Small intestine (tissue), 7 donors: ENCODE results near the gene TSHZ1. TPM values are rescaled to one million over a fixed set of nuclear protein-coding genes. Genes with fewer than 3 reads are reported as not detected.
A peak's percentile ranks its signal among the peaks of the same experiment; 100 is the strongest.

ENCODE experiments used
- DNase-seq, 2 donors: peaks; one replicate each; pipeline versions ENCODE4 v3.0.0 to v3.0.0-alpha.2; 2013
- FAIRE-seq: peaks from 2 replicates; lab custom pipeline; 2012; peaks lifted over from hg19 to GRCh38; lab: Jason Lieb, UNC
- H3K27ac ChIP-seq, 3 donors: one replicate each; pipeline ENCODE4 v1.5.1; 2013; ENCODE audit warnings: low read length in 2 of 3, mild to moderate bottlenecking in 2 of 3, control low read depth in 1 of 3, inconsistent platforms in 1 of 3, low read depth in 1 of 3, moderate library complexity in 1 of 3
- H3K27me3 ChIP-seq, 3 donors: one replicate each; pipeline ENCODE4 v1.6.1; 2013; ENCODE audit warnings: low read length in 3 of 3, inconsistent platforms in 1 of 3; ENCODE audit not compliant: control insufficient read depth in 3 of 3, insufficient read depth in 3 of 3
- H3K36me3 ChIP-seq, 3 donors: one replicate each; pipeline ENCODE4 v1.6.1; 2013; ENCODE audit warnings: low read length in 3 of 3, inconsistent platforms in 1 of 3, low read depth in 1 of 3, mild to moderate bottlenecking in 1 of 3, moderate library complexity in 1 of 3; ENCODE audit not compliant: control insufficient read depth in 3 of 3, insufficient read depth in 2 of 3
- H3K4me1 ChIP-seq, 3 donors: one replicate each; pipeline ENCODE4 v1.6.1; 2013; ENCODE audit warnings: low read length in 2 of 3, inconsistent platforms in 1 of 3, low read depth in 1 of 3, mild to moderate bottlenecking in 1 of 3, moderate library complexity in 1 of 3; ENCODE audit not compliant: control insufficient read depth in 3 of 3, insufficient read depth in 2 of 3
- H3K4me3 ChIP-seq, 3 donors: one replicate each; pipeline ENCODE4 v1.5.1; 2013; ENCODE audit warnings: low read length in 3 of 3, control low read depth in 1 of 3, inconsistent platforms in 1 of 3, low read depth in 1 of 3, mild to moderate bottlenecking in 1 of 3, moderate library complexity in 1 of 3
- H3K9me3 ChIP-seq, 2 donors: one replicate each; pipeline ENCODE4 v1.6.1; 2013; ENCODE audit warnings: low read depth in 1 of 2, low read length in 1 of 2; ENCODE audit not compliant: control insufficient read depth in 2 of 2, insufficient read depth in 1 of 2
- WGBS, 3 donors: extraction: QIAGEN DNeasy Blood & Tissue Kit; methylation state at CpG; one replicate each; pipeline ENCODE4 v1.1.7; 2013; 5-methylcytosine and 5-hydroxymethylcytosine counted together
- polyA plus RNA-seq, 4 donors: library from polyadenylated mRNA; stranded (reverse) in 3 of 4; unstranded in 1 of 4; fragments of 200-250 nt in 3 of 4; fragments of 120-200 nt in 1 of 4; gene quantifications; one replicate each; pipeline versions ENCODE4 v1.2.1 to v1.2.3, GENCODE V29; 2013
- donor health status: healthy with polysubstance abuse.
- donor health status: control.
- donor health status: control.
- donor health status: Bipolar disorder and iron deficiency.
- donor health status: healthy.

Gene TSHZ1
- polyA plus RNA-seq, 4 donors = 7.3 to 41.9 (median 10.3) TPM

- no peaks in the 10 kb centered on the region for H3K4me1 ChIP-seq
- H3K36me3 ChIP-seq = no peaks in the 10 kb centered on the region
- H3K9me3 ChIP-seq = peaks cover 0 to 12% of the 10 kb centered on the region in 2 donors
- 87 to 90% (median 88%) methylated on average over 10 of the region's 10 CpGs for WGBS, 3 donors
- H3K4me3 ChIP-seq = no peak overlapping the region
- H3K27me3 ChIP-seq = peaks cover 0 to 8% (median 0%) of the 10 kb centered on the region in 3 donors
- no peak for DNase-seq
- FAIRE-seq = no peak
- no peak overlapping the region for H3K27ac ChIP-seq
Observed at GRCh38 chr18:75167137-75167536, 43.5 kb upstream of the TSHZ1 start.

- peak in 1 of 2 donors; percentile 12 for DNase-seq
- peak overlapping the region in 1 of 3 donors; percentile 9 for H3K4me3 ChIP-seq
- peaks cover 0 to 3% (median 0%) of the 10 kb centered on the region in 3 donors for H3K4me1 ChIP-seq
- no peaks in the 10 kb centered on the region for H3K36me3 ChIP-seq
- 67 to 75% (median 67%) methylated on average over 33 of the region's 33 CpGs for WGBS, 3 donors
- peaks cover 0 to 12% of the 10 kb centered on the region in 2 donors for H3K9me3 ChIP-seq
- no peak for FAIRE-seq
- H3K27ac ChIP-seq = peak overlapping the region in 1 of 3 donors; percentile 27
- peaks cover 0 to 8% (median 0%) of the 10 kb centered on the region in 3 donors for H3K27me3 ChIP-seq
Observed at GRCh38 chr18:75167759-75168618, 42.6 kb upstream of the TSHZ1 start.

- WGBS, 3 donors = 60 to 70% (median 68%) methylated on average over 7 of the region's 7 CpGs
- Histone ChIP-seq H3K36me3 (no peaks in the 10 kb centered on the region), H3K4me3 (no peak overlapping the region), H3K4me1 (peaks cover 0 to 8% (median 0%) of the 10 kb centered on the region in 3 donors), H3K27ac (no peak overlapping the region), H3K9me3 (peaks cover 0 to 12% of the 10 kb centered on the region in 2 donors), H3K27me3 (peaks cover 0 to 8% (median 0%) of the 10 kb centered on the region in 3 donors)
- DNase-seq = no peak
- FAIRE-seq = no peak
Observed at GRCh38 chr18:75168619-75169018, 42.0 kb upstream of the TSHZ1 start.

- H3K27me3 ChIP-seq = peaks cover 0 to 8% (median 0%) of the 10 kb centered on the region in 3 donors
- WGBS, 3 donors = 69 to 83% (median 72%) methylated on average over 9 of the region's 9 CpGs
- DNase-seq = no peak
- peaks cover 0 to 12% of the 10 kb centered on the region in 2 donors for H3K9me3 ChIP-seq
- peaks cover 0 to 8% (median 0%) of the 10 kb centered on the region in 3 donors for H3K4me1 ChIP-seq
- no peak for FAIRE-seq
- H3K36me3 ChIP-seq = no peaks in the 10 kb centered on the region
- H3K4me3 ChIP-seq = no peak overlapping the region
- H3K27ac ChIP-seq = no peak overlapping the region
Observed at GRCh38 chr18:75169411-75169810, 41.2 kb upstream of the TSHZ1 start.

GRCh38 chr18:75170022-75170789, 40.4 kb upstream of the TSHZ1 start:
- 85 to 95% (median 93%) methylated on average over 34 of the region's 34 CpGs for WGBS, 3 donors
- H3K4me3 ChIP-seq = no peak overlapping the region
- DNase-seq (no peak), FAIRE-seq (no peak)
- peaks cover 0 to 8% (median 0%) of the 10 kb centered on the region in 3 donors for H3K27me3 ChIP-seq
- peak overlapping the region in 1 of 3 donors; percentile 28 for H3K27ac ChIP-seq
- no peaks in the 10 kb centered on the region for H3K36me3 ChIP-seq
- peaks cover 0 to 6% of the 10 kb centered on the region in 2 donors for H3K9me3 ChIP-seq
- peaks cover 0 to 8% (median 0%) of the 10 kb centered on the region in 3 donors for H3K4me1 ChIP-seq

- Histone ChIP-seq H3K27me3 (peaks cover 0 to 8% (median 0%) of the 10 kb centered on the region in 3 donors), H3K27ac (no peak overlapping the region), H3K4me3 (no peak overlapping the region), H3K36me3 (no peaks in the 10 kb centered on the region), H3K9me3 (peaks cover 0 to 3% of the 10 kb centered on the region in 2 donors), H3K4me1 (peaks cover 0 to 8% (median 0%) of the 10 kb centered on the region in 3 donors)
- WGBS, 3 donors = 85 to 91% (median 88%) methylated on average over 11 of the region's 11 CpGs
- no peak for DNase-seq
- FAIRE-seq = no peak
Observed at GRCh38 chr18:75170916-75171315, 39.7 kb upstream of the TSHZ1 start.

- Histone ChIP-seq H3K4me1 (peaks cover 0 to 8% (median 0%) of the 10 kb centered on the region in 3 donors), H3K9me3 (no peaks in the 10 kb centered on the region), H3K4me3 (no peak overlapping the region), H3K36me3 (no peaks in the 10 kb centered on the region), H3K27me3 (peaks cover 0 to 8% (median 0%) of the 10 kb centered on the region in 3 donors), H3K27ac (no peak overlapping the region)
- DNase-seq (no peak), FAIRE-seq (no peak)
- 80 to 85% (median 85%) methylated on average over 17 of the region's 17 CpGs for WGBS, 3 donors
Observed at GRCh38 chr18:75172299-75173124, 38.1 kb upstream of the TSHZ1 start.
